Fibroblast of pulmonary artery (primary cell): ENCODE data around the gene UGT1A8.
A peak's percentile ranks its signal among the peaks of the same experiment; 100 is the strongest.

Source experiments
- DNase-seq: peaks from one replicate; pipeline ENCODE4 v3.0.0-alpha.2; 2010; ENCODE audit warnings: low read depth
- H3K4me3 ChIP-seq: replicated peaks from 2 replicates; pipeline ENCODE4 v1.5.1; 2011; ENCODE audit warnings: low read depth, mild to moderate bottlenecking, control low read depth, low read length, moderate library complexity
- CTCF ChIP-seq: IDR thresholded peaks from 2 replicates; pipeline ENCODE4 v1.5.1; 2011; ENCODE audit warnings: mild to moderate bottlenecking, control low read depth, low read length, inconsistent platforms; ENCODE audit errors: missing control alignments

The UGT1A8 gene

GRCh38 chr2:233705911-233706506 is 88.6 kb downstream of the UGT1A8 start:
- H3K4me3 ChIP-seq, result no peak overlapping the region
- TF ChIP-seq CTCF, result no peak
- peak; percentile 53 for DNase-seq

GRCh38 chr2:233706720-233707119 is 89.3 kb downstream of the UGT1A8 start:
- H3K4me3 ChIP-seq, result no peak overlapping the region
- no peak for TF ChIP-seq CTCF
- peak; percentile 59 for DNase-seq

GRCh38 chr2:233707940-233708644 is 90.7 kb downstream of the UGT1A8 start:
- H3K4me3 ChIP-seq, result no peak overlapping the region
- DNase-seq, result peak; percentile 76
- no peak for TF ChIP-seq CTCF

- H3K4me3 ChIP-seq, result no peak overlapping the region
- no peak for TF ChIP-seq CTCF
- no peak for DNase-seq
Observed at GRCh38 chr2:233708942-233709341, 91.5 kb downstream of the UGT1A8 start.

GRCh38 chr2:233711312-233712008 is 94.0 kb downstream of the UGT1A8 start:
- peak; percentile 96 for TF ChIP-seq CTCF
- peak; percentile 87 for DNase-seq
- H3K4me3 ChIP-seq, result no peak overlapping the region

GRCh38 chr2:233712611-233713261 is 95.3 kb downstream of the UGT1A8 start, which contains the start of gene UGT1A5:
UGT1A5 (plus strand) TSS chr2:233712907; CDS start chr2:233712992, 85 bp downstream.
- H3K4me3 ChIP-seq, result no peak within 1 kb of the TSS
- no peak for DNase-seq
- TF ChIP-seq CTCF, result no peak
